Right kidney (tissue), 1 donor: ENCODE data around the gene KCNQ1.

Source experiments
- DNase-seq: peaks from one replicate; pipeline ENCODE4 v3.0.0-alpha.2; 2016

Gene KCNQ1

DNA sequence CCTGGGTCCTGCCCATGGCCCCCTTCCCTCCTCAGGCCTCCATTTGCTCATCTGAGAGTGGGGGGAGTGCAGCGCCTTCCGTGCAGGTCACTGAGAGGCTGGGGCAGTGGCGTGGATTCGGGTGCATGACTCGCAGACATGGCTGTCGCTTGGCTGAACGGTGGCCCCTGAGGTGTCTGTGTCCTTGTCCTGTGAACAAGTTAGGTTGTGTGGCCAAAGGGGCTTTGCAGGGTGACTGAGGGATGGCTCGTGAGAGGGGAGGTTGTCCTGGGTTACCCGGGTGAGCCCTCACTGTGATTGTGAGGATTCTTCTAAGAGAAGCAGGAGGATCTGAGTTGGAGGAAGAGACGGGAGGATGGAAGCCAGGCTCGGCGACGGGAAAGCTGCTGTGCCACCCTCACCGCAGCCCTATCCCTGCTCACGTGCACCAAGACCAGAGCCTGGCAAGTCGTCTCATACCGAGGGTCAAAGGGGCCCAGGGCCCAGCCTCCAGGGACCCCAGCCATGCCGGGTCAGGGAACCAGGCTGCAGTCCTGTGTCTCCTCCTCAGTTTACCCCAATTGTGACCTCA is 79.1 kb downstream of the KCNQ1 start:
- DNase-seq, result no peak

DNA sequence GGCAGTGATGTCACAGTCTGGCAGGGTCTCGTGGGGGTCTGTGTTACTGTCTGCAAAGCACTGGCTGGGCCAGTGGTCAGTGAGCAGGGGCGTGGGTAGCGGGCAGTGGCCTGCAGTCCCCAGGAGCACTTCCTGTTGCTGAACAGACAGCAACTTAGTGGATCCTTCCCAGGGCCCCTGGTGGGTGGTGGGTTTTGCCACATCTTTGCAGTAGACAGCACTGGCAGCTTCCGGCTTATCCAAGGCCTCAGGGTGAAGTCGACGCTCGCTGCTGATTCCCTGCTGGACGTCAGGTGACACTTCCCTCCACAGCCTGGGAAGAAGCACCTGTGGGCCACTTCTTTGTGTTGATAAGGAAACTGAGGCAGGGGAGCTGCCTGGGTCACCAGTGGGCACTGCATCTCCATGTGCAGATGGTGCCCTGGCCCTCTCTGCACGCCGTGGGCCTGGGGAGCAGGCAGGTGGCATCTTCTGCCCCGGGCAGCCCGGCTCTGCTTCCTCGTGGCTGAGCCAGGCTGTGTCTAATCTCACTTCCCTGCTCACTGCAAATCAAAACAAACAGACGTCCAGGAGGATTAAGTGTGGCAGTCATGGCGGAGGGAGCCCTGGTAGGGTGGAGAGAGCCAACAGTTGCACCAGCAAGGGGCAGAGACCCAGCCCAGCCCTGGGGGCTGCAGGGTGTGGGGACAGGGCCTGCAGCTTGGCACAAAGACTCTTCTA is 79.8 kb downstream of the KCNQ1 start:
- no peak for DNase-seq

DNA sequence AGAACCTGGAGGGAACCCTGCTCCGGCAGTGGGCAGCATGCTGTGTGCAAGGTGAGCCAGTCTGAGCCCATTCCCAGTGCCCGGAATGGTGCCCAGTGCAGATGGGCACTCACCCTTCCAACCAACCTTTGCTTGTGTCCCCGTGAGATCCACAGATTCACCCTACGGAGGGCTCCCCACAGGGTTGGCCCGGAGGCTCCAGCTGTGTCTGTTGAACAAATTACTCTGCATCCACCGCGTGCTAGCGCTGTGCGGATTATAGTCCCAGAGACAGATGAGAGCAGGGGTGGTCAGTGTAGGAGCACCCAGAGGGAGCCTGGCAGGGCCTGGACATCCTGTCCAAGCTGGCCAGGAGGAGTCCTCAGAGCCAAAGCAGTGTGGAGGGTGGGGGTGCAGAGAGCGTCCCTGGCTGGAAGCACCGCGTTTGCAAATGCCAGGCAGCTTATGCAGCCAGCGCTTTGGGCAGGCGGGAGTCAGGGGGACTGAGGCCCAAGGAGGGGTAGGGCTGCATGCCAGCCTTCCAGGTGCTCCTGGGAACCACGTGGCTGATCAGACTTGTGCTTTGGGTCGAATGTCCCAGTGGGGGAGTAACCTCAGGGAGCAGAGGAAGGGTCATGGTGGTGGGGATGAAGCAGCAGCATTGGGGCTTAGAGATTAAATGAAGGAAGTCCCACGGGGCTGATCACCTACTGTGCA is 80.5 kb downstream of the KCNQ1 start:
- no peak for DNase-seq

- no peak for DNase-seq
Measured at GRCh38 chr11:2525941-2526807, 81.4 kb downstream of the KCNQ1 start.

DNA sequence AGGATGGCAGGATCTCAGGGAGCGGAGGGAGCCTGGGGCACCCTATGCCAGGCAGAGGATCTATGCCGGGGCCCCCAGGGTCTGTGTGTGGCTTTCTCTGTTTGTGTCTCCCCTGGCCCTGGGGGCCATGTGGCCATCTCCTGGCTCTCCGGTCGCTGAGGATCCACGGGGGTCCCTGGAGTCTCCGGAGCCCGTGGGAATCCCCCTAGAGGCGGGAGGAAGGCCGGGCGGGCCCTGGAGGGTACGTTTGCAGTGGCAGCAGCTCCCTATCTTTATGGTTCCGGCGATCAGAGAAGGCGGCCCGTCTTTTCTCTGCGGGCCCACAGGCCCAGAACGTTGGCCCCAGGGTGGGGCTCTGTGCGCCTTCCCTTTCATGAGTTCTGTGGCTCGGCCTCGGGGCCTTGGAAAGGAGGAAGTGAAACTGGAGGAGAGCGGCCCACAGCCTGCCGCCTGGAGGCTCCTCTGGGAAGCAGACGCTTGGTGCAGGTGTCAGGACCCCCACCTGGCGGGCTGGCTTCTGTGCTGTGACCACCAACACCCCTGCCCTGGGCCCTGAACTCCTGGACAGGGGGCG is 82.1 kb downstream of the KCNQ1 start:
- DNase-seq, result no peak

DNA sequence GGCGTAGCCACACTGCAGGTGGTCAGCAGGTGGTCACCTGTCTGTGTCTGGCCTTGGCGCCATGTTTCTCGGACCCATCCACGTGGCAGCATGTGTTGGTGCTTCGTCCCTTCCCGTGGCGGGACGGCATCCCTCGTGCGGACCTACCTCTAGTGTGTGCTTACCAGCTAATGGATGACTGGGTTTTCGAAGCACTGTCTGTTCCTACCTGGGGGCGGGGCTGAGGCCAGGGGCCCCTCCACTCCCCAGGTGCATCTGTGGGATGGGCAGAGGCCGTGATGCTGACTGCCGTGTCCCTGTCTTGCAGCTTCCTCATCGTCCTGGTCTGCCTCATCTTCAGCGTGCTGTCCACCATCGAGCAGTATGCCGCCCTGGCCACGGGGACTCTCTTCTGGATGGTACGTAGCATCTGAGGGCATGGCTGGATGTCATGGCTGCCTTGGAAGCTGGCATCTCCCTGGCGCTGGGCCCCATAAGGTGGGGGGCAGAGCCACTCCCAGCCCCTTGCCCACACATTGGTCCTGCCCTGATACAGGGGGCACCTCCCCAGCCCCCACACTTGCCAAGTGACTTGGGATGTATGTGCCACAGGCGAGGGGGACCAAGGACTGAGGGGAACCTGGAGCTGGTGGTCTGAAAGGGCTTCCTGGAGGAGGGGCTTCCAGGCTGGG is 82.9 kb downstream of the KCNQ1 start:
- DNase-seq, result no peak

DNA sequence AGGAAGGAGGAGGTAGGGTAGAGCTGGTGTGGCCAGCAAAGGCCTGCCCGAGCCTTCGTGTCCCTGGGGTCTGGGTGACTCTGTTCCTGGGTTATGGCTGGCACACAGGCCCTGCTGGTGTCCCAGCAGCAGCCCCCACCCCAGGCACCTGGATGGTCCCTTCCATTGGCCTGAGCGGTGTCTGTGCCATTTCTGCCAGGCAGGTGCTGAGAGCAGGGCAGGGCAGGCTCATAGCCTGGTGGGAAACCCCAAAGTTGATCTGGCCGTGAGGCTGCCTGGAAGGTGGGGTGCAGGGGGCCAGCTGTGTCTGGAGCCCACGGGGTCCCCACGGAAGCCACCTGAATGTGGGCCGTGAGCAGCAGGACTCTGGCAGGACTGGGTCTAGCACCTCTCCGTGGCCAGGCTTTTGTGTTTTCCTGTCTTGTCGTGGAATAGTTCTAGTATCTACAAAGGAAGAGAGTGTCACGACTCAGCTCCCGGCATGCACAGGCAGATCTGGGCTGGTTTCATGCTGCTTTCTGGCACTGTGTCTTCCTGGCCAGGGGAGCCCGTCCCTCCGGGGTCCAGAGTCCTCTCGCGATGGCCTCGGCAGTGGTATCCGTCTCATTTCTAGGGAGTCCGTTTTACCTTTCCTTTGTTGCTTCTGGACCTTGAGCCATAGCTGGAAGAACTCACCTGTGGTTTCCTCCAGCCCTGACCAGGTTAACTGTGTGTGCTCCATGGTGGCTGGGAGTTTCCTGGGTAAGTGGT is 83.7 kb downstream of the KCNQ1 start:
- no peak for DNase-seq

- DNase-seq, result no peak
Measured at GRCh38 chr11:2529173-2529572, 84.4 kb downstream of the KCNQ1 start.

DNA sequence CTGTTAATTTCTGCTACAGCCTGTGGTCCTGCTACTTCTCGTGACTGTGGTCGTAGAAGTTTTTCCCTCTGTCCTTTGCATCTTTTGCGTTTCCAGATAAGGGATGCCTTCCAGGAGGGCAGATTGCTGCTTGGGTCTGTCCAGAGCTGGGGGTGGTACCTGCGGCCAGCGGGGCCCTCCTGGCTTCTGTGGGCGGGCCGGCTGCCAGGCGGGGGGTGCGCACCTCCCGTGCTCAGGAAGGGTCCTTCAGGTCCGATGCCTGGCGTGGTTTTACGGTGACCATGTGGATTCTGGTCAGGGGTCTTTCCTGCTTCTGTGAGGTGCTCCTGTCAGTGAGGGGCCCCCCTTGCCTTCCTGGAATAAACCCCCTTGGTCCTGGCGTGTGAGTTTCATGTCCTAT is 84.8 kb downstream of the KCNQ1 start:
- DNase-seq, result no peak

DNA sequence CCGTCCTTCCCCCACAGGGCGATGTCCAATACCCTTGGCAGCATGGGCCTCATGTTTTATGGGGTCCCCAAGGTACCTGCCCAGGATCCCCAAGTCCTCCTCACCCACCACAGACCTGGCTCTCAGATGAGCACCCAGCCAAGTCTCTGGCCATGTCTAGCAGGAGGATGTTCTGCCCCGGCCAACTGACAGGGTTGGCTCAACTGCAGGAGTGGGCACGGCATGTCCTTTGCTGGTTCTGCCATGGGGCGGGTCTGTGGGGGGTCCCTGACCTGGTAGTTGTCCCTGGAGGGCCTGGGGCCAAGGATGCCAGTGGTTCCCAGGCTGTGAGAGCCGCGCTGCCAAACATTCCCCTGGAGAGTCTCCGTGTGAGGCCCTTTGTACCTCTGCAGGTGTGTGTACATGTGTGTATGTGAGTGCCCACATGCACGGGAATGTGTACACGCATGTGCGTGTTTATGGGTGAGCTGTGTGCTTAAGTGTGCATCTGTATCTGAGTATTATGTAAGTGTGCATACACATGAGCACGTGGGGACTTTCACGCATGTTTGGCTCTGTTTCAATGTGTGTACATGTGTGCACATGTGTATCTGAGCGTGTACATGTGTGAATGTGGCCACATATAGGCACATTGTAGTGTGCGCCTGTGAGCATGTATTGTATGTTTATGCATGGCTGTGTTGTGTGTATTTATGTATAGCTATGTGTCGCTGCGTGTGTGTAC is 85.5 kb downstream of the KCNQ1 start:
- no peak for DNase-seq

GRCh38 chr11:2530855-2531200 is 86.0 kb downstream of the KCNQ1 start:
- no peak for DNase-seq

DNA sequence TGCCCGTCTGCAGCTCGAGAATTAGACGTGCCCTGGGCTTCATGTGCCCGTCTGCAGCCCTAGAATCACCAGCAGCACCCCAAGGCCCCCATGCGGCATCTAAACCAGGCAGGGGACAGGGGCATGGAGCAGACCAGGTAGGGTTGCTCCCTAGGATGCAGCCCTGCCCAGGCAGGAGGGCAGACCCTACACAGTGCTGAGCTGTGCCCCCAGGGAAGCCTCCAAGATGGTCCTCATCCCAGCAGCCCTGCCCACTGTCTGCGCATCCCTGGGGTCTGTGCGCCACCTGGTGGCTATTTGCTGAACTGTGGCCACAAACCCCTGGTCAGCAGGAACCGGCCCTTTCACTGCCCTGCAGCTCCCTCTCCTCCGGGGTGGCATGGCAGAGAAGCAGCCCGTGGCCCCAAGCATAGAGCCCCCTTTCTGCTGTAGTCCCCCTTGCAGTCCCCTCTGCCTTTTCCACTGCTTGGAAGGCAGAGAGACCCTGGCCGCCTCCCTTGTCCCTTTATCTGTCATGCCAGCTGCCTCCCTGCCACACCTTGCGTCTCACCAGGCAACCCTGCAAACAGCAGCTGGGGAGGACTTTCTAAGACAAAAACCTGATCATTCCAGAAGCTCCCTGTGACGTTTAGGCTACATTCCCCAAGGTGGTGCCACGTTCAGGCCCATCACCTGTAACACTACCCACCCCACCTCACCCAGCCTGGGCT is 86.6 kb downstream of the KCNQ1 start:
- peak; percentile 71 for DNase-seq

GRCh38 chr11:2531987-2532703 is 87.3 kb downstream of the KCNQ1 start:
- DNase-seq, result no peak

- peak; percentile 95 for DNase-seq
Measured at GRCh38 chr11:2532704-2533586, 88.1 kb downstream of the KCNQ1 start.

- DNase-seq, result peak; percentile 72
Measured at GRCh38 chr11:2533587-2534133, 88.9 kb downstream of the KCNQ1 start.

- no peak for DNase-seq
Measured at GRCh38 chr11:2534134-2534956, 89.5 kb downstream of the KCNQ1 start.
